GF-D8 (cell line): ENCODE results near the gene NCS1.

Experiments used
- DNase-seq: peaks from one replicate; lab custom pipeline; 2025; lab: John Stamatoyannopoulos, UW

NCS1 gene

GRCh38 chr9:130213911-130214761 lies 41.9 kb downstream of the NCS1 start:
- no peak for DNase-seq

- DNase-seq: no peak
These were observed 42.7 kb downstream of the NCS1 start for GRCh38 chr9:130214776-130215340.

DNA sequence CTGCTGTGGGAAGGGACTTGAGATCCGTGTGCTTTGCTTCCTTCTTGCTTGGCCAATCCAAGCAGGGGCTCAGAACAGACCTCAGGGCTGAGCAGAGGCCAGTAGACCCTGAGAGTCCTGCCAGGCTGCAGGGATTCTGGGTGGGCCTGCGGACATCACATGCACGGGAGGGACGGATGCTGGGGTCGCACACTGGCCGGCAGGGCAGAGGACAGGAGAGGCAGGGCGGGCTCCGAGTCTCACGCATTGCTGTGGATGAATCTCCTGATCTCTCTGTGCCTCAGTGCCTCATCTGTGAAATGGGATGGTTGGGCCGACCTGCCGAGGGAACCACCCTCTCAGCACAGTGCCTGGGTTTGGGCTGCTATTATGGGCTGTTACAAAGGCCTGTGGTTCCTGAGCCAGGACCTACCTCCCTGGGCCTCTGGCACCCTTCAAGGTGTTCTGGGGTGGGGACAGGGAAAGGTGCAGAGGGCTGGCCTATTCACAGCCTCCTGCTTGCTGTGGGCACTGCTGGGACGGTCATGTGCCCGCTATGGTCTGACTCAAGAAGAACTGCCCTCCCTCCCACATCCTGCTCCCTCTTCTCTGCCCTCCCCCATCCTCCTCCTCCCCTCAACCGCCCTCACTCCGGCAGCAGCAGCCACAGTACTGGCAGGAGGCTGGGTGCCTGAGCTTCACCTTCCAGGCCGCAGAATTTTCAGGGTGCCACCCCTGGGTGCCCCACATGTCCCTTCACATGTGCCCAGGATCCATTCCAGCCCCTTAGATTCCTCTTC lies 43.3 kb downstream of the NCS1 start:
- DNase-seq: no peak

DNA sequence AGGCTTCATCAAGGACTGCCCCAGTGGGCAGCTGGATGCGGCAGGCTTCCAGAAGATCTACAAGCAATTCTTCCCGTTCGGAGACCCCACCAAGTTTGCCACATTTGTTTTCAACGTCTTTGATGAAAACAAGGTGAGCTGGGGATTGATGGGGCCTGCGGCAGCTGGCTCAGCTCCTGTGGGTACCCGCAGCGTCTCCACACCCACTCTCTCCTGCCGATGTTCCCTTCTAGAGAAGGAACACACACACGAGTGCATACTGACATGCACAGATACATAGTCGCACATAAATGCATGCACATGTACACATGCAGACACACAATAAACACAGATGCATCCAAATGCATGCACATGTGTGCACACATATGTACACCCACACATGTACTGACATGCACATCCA lies 45.6 kb downstream of the NCS1 start:
- DNase-seq: no peak

GRCh38 chr9:130219661-130220096 lies 47.5 kb downstream of the NCS1 start:
- no peak for DNase-seq

- no peak for DNase-seq
These were observed 48.1 kb downstream of the NCS1 start for GRCh38 chr9:130220352-130220751.

DNA sequence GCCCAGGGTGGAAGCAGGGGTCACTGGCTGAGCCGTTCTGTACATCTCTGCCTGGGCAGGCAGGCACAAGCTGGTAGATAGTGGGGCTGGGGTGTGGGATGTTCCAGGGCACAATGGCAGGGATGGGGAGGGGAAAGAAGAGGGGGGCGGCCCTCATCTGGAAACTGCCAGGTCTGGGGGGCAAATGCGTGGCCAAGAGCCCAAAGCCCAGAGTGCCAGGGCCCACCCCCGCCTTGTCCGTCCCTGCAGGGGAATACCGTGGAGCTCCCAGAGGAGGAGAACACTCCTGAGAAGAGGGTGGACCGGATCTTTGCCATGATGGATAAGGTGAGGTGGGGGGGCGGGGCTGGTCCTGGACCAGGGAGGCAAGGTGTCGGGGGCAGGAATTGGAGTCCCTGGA lies 50.6 kb downstream of the NCS1 start:
- DNase-seq: no peak

GRCh38 chr9:130225071-130225470 lies 52.9 kb downstream of the NCS1 start:
- no peak for DNase-seq

- DNase-seq: no peak
These were observed 53.4 kb downstream of the NCS1 start for GRCh38 chr9:130225586-130225985.

GRCh38 chr9:130226112-130226511 lies 53.9 kb downstream of the NCS1 start:
- DNase-seq: no peak

DNA sequence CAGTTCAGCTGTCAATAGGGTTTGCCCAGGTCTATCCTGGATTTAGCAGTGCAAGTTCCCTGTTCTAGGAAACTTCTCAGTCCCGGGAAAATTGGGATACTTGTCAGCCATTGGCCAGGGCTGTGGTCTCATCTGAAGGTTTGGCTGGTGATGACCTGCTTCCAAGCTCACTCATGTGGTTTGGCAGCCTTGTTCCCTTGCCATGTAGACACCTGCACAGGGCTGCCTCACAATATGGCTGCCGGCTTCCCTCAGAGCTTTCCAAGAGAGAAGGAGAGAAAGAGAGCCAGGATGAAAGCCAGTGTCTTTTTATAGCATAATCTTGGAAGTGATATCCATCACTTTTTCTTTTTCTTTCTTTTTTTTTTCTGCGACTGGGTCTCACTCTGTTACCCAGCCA lies 55.6 kb downstream of the NCS1 start:
- no peak for DNase-seq

DNA sequence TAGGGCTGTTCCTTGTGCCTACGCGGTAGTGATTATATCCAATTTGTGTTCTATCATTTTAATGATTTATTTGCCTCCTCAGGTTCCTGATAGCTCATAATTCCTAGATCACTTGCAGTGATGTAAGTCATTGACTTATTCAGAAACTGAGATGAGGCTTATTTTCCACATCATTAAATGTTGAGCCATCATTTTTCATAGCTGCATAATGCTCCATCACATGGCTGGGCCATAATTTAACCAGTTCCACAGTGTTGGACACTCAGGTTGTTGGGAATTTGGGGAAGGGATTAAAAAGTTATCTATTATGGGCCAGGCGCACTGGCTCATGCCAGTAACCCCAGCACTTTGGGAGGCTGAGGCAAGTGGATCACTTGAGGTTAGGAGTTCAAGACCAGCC lies 57.6 kb downstream of the NCS1 start:
- no peak for DNase-seq

DNA sequence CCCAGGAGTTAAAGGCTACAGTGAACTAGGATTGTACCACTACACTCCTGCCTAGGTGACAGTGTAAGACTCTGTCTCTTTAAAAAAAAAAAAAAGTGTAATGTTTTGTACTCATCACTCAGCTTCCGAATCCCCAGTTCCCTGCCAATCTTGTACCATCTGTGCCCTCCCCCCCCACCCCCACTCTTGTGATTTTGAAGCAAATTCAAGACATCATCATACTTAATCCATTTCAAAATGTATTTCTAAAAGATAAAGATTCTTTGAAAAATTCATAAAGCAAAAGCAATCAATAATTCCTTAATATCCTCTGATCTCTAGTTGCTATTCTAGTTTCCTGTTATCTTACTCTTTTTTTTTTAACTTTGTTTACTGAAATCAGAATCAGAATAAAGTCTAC lies 58.4 kb downstream of the NCS1 start:
- no peak for DNase-seq

DNA sequence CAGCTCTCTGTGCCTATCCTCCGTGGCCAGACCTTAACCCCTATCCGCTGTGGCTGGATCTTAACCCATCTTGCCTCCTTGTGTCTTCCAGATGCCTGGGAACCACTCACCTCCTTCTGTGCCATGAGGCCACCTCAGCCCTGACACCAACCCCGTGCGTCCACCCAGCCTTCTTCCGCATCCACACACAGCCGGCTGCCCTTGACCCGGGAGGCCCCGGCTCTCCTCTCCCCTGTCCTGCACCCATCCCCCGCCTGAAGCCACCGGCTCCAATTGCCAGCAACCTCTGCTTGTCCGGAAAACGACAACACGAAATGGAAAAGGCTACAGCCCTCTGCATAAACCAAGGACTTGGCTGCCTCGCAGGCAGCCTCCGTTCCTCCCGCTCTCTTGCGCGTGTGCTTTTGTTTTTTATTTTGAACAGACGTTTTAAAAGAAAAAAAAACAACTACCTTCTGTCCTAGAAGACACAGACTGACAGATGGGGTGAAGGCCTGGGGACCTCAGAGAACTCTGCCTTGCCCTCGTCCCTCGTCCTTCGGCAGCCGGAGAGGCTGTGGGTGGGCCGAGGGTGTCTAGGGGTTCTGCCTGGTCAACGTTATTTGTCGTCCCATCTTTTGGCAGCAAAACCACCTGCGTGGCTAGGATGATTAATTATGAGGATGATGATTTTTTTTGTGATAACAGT lies 60.8 kb downstream of the NCS1 start:
- DNase-seq: no peak

DNA sequence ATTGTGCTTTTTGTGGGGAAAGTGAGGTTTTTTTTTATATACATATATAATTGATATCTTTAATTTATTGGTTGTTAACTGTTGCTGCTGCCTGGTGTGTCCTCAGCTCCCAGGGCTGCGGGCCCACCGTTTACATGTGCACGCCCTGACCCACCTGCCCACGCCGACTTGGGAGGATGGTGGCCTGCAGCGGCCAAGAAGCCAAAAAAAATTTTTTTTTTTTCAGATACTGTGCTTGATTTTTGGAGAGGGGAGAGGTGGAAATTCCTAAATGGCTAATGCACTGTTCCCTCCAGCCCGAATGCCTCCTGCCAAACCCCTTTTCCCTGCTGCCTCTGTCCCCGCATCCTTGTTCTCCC lies 61.4 kb downstream of the NCS1 start:
- no peak for DNase-seq

GRCh38 chr9:130234340-130235260 lies 62.4 kb downstream of the NCS1 start:
- DNase-seq: no peak

DNA sequence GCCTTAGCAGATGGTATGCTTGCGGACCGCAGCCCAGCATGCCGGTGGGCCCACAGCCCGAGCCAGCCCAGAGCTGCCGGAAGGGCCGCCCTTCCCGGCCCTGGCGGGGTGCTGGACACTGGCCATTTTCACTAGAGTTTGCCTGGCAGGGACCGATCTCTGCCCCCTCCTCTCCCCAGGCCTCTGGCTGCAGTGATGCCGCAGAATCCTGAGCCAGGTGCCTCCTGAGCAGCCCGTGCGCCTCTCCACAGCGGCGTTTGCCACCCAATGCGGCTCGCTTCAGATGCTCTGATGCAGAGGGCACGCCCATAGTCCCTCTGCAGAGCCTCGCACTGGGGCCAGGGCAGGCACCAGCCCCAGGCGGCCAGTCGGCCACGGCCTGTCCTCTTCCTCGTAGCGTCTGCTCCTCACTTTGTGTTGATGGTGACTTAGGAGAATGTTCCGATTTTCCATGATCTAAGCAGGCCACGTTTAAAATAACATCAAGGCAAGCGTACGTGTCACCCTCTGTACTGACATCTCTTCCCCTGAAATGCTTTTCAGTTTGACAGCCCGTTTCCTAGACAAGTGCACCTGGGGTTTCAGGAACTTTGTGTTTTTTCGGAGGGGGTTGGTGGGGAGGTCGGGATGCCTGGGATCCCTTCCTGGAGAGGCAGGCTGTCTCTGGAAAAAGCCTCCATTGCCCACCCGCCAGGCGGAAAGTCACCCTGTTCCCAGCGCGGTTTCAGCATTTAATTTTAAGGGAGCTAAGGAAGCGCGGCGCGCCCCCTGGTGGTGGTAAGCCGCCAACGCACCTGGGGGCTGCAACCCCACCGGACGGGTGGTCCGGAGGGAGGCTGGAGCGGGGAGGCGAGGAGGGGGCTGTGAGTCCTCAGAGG lies 63.6 kb downstream of the NCS1 start:
- DNase-seq: no peak

DNA sequence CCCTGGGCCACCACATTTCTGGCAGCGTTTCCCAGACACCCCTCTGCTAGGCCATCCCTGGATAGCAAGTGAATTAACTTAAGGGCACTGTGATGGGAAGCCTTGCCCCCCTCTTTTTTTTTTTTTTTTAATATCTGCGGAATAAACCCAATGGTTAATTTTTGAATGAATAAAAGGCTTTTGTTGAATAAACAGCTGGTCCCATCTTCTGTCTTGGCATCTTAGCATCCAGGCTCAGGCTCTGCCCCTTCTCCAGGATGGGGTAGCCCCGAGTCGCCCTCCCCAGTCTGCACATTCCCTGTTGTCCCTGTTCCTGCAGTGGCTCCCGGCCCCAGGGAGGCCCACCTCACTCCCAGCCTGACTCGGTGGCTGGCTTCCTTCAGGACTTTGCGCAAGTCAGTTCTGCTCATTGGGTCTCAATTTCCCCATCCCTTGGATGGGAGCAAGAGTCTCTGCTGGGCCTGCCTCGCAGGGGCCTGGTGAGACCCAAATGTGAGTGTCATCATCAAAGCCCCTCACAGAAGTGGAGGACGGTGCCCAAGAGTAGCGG lies 64.3 kb downstream of the NCS1 start:
- no peak for DNase-seq

DNA sequence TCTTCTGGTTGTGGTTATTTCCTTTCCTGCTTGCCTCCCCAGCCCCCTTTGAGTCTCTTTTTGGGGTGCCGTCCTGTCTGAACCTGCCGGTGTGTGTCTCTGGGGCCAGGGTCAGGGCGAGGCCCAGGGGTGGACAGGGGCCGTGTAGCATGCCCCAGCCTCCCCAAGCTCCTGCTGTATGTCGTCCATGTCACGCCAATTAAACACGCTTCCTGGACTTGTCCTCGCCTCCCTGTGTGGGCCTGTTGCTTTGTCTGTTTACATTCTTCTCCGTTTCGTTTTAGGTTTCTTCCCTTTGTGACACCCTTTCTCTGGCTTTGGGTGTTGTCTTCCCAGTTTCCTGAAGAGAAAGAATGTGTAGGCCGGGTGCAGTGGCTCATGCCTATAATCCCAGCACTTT lies 64.9 kb downstream of the NCS1 start:
- DNase-seq: no peak
